ENCODE measurements around the gene KCTD1.

- TF ChIP-seq EZH2phosphoT487 (IDR thresholded peaks at IDR 0.05; ENCODE audit: borderline replicate concordance, low read depth, low read length), result no peak
- no peak for TF ChIP-seq CTCF (conservative IDR thresholded peaks at IDR 0.05; ENCODE audit: low read length)
Measured at GRCh38 chr18:26556573-26556972, 8.2 kb upstream of the KCTD1 start.

All from OCI-LY7 (cell line).